IPS-20b (cell line): ENCODE results near the gene A2ML1.
A peak's percentile ranks its signal among the peaks of the same experiment; 100 is the strongest.
"Not testable (repeated sequence)": the region's sequence is repeated elsewhere in the genome, so short reads cannot be mapped to it uniquely, and the experiment has no call there.

Experiments
- H3K27ac ChIP-seq: one replicate; pipeline ENCODE4 v1.5.1; 2013; ENCODE audit warnings: low read length
- H3K27me3 ChIP-seq: 2 replicates; pipeline ENCODE4 v1.6.1; 2013; ENCODE audit warnings: mild to moderate bottlenecking, low read length, inconsistent platforms; ENCODE audit not compliant: insufficient read depth
- H3K36me3 ChIP-seq: 2 replicates; pipeline ENCODE4 v1.6.1; 2013; ENCODE audit warnings: low read depth, mild to moderate bottlenecking, inconsistent platforms, low read length, moderate library complexity; ENCODE audit not compliant: insufficient read depth
- H3K4me1 ChIP-seq: 2 replicates; pipeline ENCODE4 v1.6.1; 2013; ENCODE audit warnings: mild to moderate bottlenecking, control low read depth, inconsistent platforms, low read length, moderate library complexity; ENCODE audit not compliant: insufficient read depth
- H3K4me3 ChIP-seq: 2 replicates; pipeline ENCODE4 v1.5.1; 2013; ENCODE audit warnings: mild to moderate bottlenecking, low read length, inconsistent platforms
- H3K9ac ChIP-seq: 2 replicates; pipeline ENCODE4 v1.6.1; 2013; ENCODE audit warnings: low read depth, mild to moderate bottlenecking, inconsistent platforms, low read length, moderate library complexity
- H3K9me3 ChIP-seq: 2 replicates; pipeline ENCODE4 v1.6.1; 2013; ENCODE audit warnings: mild to moderate bottlenecking, low read depth, low read length, inconsistent platforms; ENCODE audit not compliant: insufficient read depth

The A2ML1 gene

GRCh38 chr12:8793226-8793625, 29.2 kb upstream of the A2ML1 start:
- not testable (repeated sequence) for H3K4me3 ChIP-seq, H3K27me3 ChIP-seq, H3K9ac ChIP-seq, H3K4me1 ChIP-seq, H3K27ac ChIP-seq
- H3K36me3 ChIP-seq: peaks cover 66% of the 10 kb centered on the region
- peaks cover 36% of the 10 kb centered on the region; the same call in 1 of the 2 replicates for H3K9me3 ChIP-seq

- not testable (repeated sequence) for H3K27ac ChIP-seq, H3K4me3 ChIP-seq, H3K4me1 ChIP-seq, H3K9ac ChIP-seq, H3K27me3 ChIP-seq
- peaks cover 44% of the 10 kb centered on the region; the same call in 1 of the 2 replicates for H3K9me3 ChIP-seq
- H3K36me3 ChIP-seq: peaks cover 62% of the 10 kb centered on the region
Observed at GRCh38 chr12:8794611-8795010, 27.8 kb upstream of the A2ML1 start.

- Histone ChIP-seq H3K4me3 (no peak overlapping the region), H3K9me3 (peaks cover 32% of the 10 kb centered on the region; the same call in 1 of the 2 replicates), H3K9ac (no peak overlapping the region), H3K36me3 (peaks cover 45% of the 10 kb centered on the region), H3K27me3 (no peaks in the 10 kb centered on the region), H3K27ac (no peak overlapping the region), H3K4me1 (no peaks in the 10 kb centered on the region)
Observed at GRCh38 chr12:8796831-8797626, 25.4 kb upstream of the A2ML1 start.

GRCh38 chr12:8801213-8801612, 21.2 kb upstream of the A2ML1 start:
- H3K27ac ChIP-seq, H3K4me3 ChIP-seq, H3K4me1 ChIP-seq, H3K27me3 ChIP-seq, H3K9ac ChIP-seq: not testable (repeated sequence)
- peaks cover 19% of the 10 kb centered on the region; the same call in 1 of the 2 replicates for H3K9me3 ChIP-seq
- H3K36me3 ChIP-seq: peaks cover 11% of the 10 kb centered on the region; the same call in 1 of the 2 replicates

GRCh38 chr12:8804833-8805232, 17.6 kb upstream of the A2ML1 start:
- not testable (repeated sequence) for H3K36me3 ChIP-seq, H3K27ac ChIP-seq

GRCh38 chr12:8805487-8805886, 16.9 kb upstream of the A2ML1 start:
- not testable (repeated sequence) for H3K36me3 ChIP-seq, H3K27ac ChIP-seq, H3K27me3 ChIP-seq, H3K9ac ChIP-seq, H3K4me1 ChIP-seq, H3K4me3 ChIP-seq, H3K9me3 ChIP-seq

More at GRCh38 chr12:8804833-8805232, 17.6 kb upstream of the A2ML1 start:
- H3K9ac ChIP-seq, H3K4me3 ChIP-seq, H3K9me3 ChIP-seq, H3K4me1 ChIP-seq, H3K27me3 ChIP-seq: not testable (repeated sequence)

GRCh38 chr12:8807084-8807483, 15.3 kb upstream of the A2ML1 start:
- not testable (repeated sequence) for H3K9me3 ChIP-seq, H3K27me3 ChIP-seq, H3K9ac ChIP-seq, H3K27ac ChIP-seq, H3K36me3 ChIP-seq, H3K4me1 ChIP-seq, H3K4me3 ChIP-seq

- H3K9ac ChIP-seq: peak overlapping the region; percentile 56; the same call in 1 of the 2 replicates
- H3K36me3 ChIP-seq, H3K9me3 ChIP-seq, H3K27ac ChIP-seq, H3K27me3 ChIP-seq, H3K4me3 ChIP-seq: not testable (repeated sequence)
- H3K4me1 ChIP-seq: peaks cover 17% of the 10 kb centered on the region; the same call in 1 of the 2 replicates
Observed at GRCh38 chr12:8810112-8810511, 12.3 kb upstream of the A2ML1 start.

- Histone ChIP-seq H3K9ac (peak overlapping the region; percentile 50; the same call in 1 of the 2 replicates), H3K27ac (peak overlapping the region; percentile 31)
Observed at GRCh38 chr12:8813572-8814357, 8.7 kb upstream of the A2ML1 start.

GRCh38 chr12:8816448-8817050, 5.9 kb upstream of the A2ML1 start:
- H3K27ac ChIP-seq: no peak overlapping the region

More at GRCh38 chr12:8813572-8814357, 8.7 kb upstream of the A2ML1 start:
- H3K36me3 ChIP-seq: no peaks in the 10 kb centered on the region
- H3K4me3 ChIP-seq: no peak overlapping the region
- peaks cover 17% of the 10 kb centered on the region; the same call in 1 of the 2 replicates for H3K4me1 ChIP-seq
- no peaks in the 10 kb centered on the region for H3K27me3 ChIP-seq
- H3K9me3 ChIP-seq: no peaks in the 10 kb centered on the region

GRCh38 chr12:8817856-8818255, 4.6 kb upstream of the A2ML1 start:
- H3K4me3 ChIP-seq: no peak overlapping the region
- H3K27me3 ChIP-seq: no peaks in the 10 kb centered on the region
- H3K9me3 ChIP-seq: no peaks in the 10 kb centered on the region
- H3K4me1 ChIP-seq: peaks cover 21% of the 10 kb centered on the region; the same call in 1 of the 2 replicates
- peak overlapping the region; percentile 22; the same call in 1 of the 2 replicates for H3K9ac ChIP-seq
- no peaks in the 10 kb centered on the region for H3K36me3 ChIP-seq
- H3K27ac ChIP-seq: peak overlapping the region; percentile 35

More at GRCh38 chr12:8816448-8817050, 5.9 kb upstream of the A2ML1 start:
- H3K4me1 ChIP-seq: peaks cover 14% of the 10 kb centered on the region; the same call in 1 of the 2 replicates
- H3K4me3 ChIP-seq: no peak overlapping the region
- H3K9me3 ChIP-seq: no peaks in the 10 kb centered on the region
- no peak overlapping the region; the same call in 1 of the 2 replicates for H3K9ac ChIP-seq
- no peaks in the 10 kb centered on the region for H3K27me3 ChIP-seq
- no peaks in the 10 kb centered on the region for H3K36me3 ChIP-seq
